Stimulated activated CD4-positive, alpha-beta T cell treated with anti-CD3 and anti-CD28 coated beads, Interleukin-4, amount 100 ng/mL, for 24 hours (primary cell): ENCODE results near the gene NUDT14.

Experiments used
- DNase-seq: peaks from one replicate; pipeline ENCODE4 v3.0.0-alpha.2; 2020

NUDT14 gene

DNA sequence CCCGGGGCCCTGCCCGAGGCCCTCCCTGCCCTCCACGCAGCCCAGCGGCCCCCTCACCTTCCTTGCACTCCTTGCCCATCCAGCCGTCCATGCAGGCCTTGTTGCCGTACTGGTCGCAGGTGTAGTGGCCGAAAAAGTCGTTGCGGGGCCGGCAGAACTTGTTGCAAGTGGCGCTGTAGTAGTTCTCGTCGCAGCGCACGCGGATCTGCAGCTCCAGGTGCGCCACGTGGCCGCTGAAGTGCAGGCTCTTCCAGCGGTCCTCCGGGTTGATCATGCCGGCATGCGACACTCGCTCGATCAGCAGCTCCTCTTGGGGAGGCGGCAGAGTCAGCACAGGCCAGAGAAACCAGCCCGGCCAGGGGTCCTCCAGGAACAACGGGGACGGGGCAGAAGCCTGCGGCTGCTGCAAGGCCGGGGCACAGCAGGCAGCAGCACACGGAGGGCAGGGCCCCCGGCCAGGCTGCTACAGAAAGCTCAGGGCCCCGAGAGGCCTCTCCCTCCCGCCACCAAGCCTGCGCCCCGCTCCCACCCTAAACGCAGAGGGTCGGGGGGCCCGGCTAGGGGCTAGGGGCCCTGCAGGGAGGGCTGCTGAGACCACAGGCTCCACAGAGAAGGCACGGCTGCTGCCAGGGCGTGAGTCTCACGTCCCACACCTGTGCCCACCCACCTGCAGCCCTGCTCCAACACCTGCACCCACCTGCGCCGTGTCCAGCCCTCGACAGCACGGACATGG, 25.3 kb downstream of the NUDT14 start:
- DNase-seq: no peak

DNA sequence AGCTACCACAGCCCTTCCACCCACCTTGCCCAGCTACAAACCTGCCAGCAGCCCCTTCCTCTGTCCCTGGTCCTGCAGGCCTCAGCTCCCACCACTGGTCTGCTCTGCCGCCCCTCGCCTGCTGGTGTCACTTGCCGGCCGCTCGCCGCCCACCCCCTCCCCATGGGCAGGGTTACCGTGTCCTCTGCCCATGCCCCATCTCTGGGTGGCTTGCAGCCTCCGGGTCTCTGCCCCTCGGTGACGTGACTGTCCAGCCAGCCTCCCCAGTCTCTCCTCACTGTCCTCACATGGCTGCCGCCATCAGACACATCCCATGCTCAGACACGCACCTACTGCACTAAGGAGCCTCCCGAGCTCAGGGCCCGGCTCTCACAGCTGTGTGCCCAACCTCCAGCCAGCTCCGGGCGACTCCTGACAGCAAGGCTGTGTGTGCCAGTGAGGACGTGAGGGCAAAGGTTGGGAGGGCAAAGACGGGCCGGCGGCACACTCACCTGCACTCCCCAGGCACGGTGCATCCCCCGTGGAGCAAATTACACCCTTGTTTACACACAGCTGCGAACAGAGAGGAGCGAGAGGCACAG, 26.0 kb downstream of the NUDT14 start:
- no peak for DNase-seq

DNA sequence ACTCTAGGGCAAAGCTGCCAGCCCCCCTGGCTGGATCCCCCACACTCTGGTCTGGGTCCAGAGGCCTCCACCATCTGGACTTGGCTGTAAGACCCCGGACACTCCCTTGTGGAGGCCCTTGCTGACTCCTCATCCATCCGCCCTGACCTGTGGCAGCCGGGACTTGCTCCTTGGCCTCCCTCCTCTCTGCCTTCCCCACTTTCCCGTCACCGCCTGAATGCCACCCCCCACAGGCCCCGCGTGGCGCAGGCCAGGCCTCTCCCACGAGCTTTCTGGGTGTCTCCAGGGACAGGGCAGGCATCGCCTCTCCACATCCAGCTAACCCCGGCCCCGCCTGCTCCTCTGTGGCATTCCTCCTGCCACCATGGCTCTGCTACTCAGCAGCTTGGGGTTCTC, 26.6 kb downstream of the NUDT14 start:
- no peak for DNase-seq

DNA sequence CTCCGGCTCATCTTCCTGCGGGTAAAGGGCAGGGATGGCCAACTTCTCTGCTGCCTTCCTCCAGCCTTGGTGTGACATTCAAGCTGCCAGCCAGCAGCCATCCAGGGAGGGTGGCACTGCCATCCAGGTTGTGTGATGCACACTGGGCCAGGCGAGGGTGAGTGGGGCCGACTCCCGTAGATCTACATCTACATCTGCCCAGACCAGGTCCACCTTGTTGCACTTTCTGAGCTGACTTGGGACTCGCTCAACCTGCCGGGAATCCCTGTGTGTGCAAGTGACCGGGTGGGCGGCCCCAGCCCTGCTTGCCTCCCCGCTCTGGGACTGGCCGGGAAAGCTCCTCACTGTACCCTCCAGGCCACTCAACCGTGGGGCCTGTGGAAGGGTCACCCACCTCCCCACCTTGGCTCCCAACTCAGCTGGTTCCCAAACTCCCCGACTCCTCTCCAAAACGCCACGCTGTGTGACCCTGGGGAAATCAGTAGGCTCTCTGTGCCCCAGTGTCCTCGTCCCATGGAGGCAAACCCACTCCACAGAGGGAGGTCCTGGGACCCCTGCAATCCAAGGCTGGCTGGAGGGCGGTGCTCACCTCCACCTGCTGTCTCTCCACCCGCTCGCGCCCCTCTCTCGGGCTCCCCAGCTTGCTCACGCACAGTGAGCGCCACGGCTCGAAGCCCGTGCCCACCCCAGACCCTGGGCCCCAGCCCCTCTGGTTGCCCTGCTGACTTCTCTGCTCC, 27.2 kb downstream of the NUDT14 start:
- DNase-seq: no peak

DNA sequence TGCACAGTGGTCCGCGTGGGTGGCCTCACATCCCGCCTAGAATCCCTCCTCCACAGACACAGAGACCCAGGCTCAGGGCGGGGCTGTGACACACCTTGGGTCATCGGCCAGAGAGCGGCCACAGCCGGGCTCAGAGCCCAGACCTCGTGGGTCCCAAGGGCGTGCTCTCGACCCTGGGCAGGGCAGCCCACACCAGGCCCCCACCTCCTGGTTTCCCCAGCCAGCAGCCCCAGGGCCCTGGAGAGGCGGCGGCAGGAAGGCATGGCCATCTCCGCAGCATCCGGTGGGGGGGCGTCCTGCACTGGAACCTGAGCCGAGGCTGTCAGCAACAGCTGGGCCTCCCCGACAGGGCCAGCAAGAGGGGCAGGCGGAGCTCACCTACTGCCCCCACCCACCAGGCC, 27.8 kb downstream of the NUDT14 start:
- DNase-seq: no peak

DNA sequence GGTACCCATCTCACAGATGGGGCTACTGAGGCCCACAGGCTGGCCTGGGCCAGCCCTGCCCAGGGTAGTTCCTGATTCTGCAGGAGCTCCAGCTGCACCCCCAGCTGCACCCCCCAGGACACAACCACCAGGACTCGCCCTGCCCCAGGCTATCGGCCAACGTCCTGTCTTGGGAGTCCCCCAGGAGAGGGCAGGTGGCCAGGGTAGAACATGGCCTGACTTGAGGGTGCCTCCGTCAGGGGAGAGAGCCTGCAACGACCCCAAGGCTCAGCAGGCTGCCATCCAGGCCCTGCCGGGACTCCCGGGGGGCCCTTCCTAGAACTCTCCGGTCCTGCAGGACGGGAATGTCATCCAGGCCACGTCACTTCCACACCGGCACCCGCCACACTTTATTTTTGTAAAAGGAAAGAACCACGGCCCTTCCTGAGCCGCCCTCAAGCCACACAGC, 28.3 kb downstream of the NUDT14 start:
- DNase-seq: no peak

DNA sequence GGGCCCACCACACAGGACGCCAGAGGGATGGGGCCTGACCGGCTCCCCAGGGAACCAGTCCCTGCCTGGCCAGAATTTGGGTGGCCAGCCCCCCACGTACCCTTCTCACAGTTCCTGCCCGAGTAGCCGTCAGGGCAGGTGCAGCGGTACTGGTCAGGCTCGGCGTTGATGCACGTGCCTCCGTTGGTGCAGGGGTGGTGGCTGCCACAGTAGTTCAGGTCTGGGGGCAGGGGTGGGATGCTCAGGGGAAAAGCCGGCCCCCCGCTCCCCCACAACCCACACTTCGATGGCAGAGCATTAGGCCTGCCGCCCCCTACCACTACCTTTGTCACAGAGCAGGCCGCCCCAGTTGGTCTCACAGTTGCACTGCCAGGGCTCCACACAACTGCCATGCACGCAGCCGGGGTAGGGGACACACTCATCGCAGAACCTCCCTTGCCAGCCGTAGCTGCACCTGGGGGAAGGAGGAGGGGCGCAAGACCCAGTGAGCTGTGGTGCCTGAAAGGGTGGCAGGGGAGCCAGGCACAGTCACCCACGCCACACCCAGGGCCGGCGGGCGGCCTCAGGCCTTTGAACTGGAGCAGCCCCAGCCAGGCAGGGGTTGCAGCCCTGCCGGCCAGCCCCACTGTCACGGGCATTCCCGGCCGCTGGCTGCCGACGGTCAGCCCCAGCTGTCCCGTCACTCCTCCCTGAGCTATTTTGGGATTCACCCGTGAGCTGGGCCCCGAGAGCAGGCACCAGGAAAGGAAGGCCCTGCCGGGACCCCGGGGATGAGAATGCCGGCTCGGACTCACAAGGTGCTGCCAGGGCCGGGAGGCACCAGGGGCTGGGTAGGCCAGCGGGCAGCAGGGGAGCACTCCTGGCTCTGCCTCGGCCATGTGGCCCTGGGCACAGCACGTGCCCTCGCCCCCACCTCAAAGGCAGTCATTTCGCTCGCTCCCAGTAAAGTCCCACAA, 29.0 kb downstream of the NUDT14 start:
- no peak for DNase-seq

DNA sequence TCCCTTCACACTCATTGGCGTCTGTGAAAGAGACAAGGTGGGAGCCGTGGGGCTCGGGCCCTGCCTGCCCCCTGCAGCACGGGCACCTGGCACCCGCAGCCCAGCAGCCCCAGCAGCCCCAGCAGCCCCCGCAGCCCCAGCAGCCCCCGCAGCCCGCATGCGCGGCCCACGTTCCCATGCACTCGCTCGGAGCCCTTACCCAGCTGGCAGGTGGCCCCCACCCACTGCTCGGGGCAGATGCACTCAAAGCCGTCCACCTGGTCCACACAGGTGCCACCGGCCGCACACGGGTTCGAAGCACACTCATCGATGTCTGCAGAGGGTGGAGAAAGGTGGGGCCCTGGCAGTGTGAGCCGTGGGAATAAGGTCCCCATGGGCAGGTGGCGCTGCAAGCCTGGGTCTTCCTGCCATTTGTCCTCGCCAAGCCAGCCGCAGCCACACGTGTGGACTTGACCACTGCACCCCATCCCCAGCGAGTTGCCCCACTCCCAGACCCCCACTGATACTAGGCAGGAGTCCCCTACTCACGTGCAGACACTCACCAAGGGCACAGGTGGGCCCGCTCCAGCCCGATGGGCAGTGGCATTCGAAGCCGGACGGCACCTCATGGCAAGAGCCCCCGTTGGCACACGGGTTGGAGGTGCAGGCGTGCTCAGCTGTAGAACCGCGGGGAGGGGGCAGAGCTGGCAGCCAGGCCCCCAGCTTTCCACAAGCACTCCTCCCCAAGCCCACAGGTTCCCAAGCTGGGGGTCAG, 29.9 kb downstream of the NUDT14 start:
- DNase-seq: no peak

DNA sequence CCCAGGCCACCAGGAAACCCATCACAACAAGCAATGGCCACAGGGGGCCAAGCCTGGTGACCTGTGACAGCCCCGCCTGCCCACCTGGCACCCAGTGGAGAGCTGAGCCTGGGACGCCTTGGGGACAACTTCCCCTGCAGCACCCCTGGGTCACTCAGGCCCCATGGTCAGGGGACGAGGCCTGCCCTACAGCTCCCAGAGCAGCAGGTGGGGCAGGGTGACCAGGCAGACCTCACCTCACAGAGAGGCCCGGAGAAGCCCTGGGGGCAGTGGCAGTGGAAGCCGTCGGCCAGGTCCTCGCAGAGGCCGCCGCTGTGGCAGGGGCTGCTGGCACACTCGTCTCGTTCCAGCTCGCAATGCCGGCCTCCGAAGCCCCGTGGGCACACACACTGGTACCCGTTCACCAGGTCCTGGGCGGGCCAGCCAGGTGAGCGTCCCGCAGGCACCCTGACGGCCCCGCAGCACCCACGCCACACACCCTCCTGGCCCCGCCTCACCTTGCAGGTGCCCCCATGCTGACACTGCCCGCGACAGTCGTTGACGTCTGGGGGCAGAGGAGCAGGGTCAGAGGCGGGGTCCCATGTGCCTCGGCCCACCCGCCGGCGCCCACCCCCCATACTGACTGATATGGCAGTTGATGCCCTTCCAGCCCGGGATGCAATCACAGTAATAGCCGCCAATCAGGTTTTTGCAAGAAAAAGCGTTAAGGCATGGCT, 30.6 kb downstream of the NUDT14 start:
- DNase-seq: no peak

DNA sequence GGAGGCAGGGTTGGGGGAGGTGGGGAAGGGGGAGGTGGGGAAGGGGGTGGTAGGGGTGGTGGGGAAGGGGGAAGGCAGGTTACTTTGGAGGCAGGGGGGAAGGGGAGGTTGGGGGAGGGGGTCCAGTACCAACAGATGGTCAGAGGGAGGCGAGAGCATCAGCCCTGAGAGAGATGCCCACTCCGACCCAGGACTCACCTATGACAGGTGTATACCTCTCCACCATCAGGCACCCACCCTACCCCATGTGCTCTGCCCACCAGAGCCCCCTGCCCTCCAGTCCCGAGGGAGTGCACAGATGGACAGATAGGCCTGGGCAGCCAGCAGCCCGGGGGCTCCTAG, 31.1 kb downstream of the NUDT14 start:
- DNase-seq: no peak

DNA sequence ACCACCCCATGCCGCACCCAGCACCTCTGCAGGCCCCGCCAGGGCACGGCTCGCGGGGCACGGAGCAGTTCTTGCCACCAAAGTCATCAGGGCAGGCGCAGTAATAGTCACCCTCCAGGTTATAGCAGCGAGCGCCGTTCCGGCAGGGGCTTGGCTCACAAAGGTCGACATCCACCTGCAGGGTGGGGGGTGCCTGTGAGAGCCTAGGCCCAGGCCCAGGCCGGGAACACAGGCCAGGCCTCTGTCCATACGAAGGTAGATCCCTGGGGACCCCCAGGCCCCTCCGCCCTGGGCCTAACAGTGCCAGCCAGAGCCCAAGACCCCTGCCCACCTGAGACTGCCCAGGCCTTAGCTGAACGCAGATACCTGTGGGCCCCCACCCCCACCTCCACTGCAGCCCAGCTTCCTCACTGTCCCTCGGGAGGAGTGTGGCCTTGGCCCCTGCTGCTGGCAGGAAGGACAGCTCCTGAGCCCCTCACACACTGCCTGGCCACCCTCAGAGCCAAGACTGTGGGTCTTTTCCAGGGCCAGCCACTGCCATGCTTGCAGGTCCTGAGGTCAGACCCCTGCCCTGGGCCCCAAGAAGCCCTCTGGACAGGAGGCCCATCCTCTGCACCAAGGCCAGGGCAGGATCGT, 31.8 kb downstream of the NUDT14 start:
- no peak for DNase-seq

DNA sequence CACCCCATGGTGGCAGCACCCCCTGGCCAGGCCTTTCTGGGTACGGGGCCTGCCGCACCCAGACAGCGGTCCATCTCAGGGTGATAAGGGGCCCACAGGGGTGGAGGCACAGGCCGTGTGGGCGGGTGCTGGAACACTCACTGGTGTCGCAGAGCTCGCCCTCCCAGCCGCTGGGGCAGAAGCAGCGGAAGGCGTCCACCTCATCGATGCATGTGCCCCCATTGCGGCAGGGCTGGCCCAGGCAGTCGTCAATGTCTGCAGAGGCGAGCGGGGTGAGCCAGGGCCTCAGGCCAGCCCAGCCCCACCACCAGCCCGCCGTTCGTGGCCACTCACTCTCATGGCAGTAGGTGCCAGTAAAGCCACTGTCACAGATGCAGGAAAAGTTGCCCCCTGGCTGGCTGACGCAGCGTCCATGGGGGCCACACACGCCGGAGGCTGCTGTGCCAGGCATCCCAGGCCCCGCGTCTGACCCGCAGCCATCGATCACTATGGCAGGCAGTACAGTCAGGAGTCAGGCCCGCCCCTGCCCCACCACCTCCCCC, 32.4 kb downstream of the NUDT14 start:
- DNase-seq: no peak

DNA sequence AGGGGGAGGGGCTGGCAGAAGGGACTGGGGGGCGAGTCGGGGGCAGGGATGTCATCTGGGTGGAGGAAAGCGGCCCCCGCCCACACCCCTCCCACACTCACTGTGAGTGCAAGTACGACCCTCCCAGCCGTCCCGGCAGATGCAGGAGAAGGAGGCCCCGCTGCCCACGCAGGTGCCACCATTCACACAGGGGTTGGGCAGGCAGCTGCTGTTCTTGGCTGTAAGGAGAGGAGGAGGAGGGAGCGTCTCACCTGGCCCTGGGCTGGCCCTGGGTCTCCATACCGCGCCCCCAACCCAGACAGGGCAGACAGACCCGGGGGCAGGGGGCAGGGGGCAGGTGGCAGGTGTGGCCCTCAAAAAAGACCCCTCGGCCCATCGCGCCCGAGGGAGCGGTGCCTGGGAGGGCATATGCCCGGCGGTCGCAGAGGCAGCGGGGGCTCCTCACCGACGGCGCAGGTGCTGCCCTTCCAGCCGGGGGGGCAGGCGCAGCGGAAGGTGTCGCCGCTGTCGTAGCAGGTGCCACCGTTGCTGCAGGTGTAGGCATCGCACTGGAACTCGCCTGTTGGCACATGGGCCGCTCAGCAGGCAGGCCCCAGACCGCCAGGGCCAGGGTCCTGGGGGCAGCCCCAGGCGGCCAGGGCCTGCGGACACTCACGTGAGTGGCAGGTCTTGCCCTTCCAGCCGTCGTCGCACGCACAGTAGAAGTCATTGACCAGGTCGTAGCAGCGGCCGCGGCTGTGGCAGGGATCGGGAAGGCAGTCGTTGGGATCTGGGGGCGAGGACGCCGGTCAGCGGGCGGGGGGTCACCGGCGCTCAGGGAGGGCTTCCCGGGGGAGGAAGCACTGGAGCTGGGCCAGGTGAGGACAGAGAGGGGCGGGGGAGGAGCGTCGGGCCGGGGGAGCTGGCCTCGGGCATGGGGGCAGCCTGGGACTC, 33.2 kb downstream of the NUDT14 start:
- no peak for DNase-seq

DNA sequence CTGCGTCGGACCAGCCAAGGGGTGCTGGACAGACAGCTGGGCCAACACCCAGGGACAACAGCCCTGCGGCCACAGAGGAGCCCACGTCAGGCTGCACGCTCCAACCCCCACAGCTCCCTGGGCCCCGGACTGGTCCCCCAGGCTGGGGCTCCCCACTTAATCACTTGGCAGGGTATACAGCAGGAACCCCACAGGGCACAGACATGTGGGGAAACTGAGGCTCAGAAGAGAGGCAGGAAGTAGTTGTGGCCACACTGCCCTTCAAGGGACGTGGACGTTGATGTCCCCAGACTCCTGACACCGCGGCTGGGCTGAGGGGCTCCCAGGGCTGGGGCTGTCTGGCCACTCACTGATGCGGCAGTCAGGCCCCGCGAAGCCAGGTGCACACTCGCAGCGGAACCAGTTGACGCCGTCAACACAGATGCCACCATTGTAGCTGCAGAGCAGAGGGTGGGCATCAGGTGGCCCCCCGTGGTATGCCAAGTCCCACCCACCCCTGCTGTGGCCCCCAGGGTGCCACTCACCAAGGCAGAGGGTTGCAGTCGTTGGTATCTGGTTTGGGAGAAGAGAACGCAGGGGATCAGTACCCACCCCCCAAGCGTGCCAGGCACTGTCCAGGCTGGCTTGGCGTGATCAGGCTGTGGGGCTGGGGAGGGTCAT, 34.0 kb downstream of the NUDT14 start:
- DNase-seq: no peak

DNA sequence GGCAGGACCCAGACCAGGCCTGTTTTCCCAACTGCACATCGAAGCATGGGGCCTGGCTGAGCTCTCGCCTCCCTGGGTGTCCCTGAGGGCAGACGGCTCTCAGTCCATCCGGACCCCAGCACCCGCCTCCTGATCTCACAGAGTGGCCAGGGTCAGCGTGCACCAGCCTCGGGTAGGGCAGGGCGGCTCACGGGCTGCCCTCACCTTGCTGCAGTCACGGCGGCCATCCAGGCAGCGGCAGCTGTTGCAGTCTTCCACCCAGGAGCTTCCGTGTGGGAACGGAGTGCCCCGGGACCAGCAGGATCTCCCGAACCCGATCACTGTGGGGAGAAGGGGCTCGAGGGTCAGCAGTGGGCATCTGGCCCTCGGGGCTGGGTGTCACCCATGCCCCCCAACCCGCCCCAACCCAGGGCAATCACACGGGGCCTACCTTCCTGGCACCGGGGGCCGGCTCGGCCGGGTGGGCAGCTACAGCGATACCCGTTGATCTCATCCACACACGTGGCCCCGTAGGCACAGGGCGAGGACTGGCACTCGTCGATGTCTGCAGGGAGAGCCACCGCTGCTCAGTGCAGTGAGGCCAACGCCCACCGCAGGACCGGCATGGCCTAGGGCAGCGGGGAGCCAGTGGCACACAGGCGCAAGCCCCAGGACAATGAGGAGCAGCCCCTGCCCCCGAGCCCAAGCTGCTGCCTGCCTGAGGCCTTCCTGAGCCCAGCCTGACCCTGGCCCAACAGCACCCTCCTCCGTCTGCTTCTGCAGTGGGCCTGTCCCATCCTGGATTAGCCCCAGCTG, 34.7 kb downstream of the NUDT14 start:
- DNase-seq: no peak

DNA sequence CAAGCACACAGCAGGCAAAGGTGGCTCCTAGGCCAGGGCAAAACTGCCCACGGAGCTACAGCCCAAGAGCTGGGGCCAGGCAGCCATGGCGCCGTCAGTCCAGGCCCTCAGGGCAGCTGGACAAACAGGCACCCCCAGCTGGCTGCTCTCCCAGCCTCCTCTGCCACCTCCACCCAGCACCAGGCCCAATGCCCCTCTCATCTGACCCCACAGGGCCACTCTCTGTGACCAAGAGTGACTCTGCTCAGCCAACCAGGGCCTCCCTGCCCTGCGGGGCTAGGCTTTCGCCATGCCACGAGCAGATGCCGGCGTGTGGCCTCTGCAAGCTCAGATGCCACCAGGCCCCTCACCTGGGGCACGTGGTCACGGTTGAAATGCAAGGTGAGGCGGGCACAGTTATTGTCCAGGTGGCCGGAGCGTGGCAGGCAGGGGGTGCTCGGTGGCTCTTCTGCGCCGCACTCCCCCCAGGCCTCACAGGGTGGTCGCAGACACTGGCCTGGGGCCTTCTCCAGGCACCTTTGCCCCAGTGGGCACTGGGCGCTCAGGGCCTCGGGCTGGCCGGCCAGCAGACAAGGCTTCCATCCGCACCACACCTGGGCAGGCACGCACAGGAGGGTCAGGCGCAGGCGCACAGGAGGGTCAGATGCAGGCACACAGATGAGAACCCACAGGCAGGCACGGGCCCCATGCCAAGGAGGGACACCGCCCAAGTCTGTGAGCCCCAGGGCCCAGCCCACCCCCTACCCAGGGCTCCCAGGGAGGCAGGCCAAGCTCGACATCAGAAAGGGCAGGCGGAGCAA, 35.5 kb downstream of the NUDT14 start:
- DNase-seq: no peak

DNA sequence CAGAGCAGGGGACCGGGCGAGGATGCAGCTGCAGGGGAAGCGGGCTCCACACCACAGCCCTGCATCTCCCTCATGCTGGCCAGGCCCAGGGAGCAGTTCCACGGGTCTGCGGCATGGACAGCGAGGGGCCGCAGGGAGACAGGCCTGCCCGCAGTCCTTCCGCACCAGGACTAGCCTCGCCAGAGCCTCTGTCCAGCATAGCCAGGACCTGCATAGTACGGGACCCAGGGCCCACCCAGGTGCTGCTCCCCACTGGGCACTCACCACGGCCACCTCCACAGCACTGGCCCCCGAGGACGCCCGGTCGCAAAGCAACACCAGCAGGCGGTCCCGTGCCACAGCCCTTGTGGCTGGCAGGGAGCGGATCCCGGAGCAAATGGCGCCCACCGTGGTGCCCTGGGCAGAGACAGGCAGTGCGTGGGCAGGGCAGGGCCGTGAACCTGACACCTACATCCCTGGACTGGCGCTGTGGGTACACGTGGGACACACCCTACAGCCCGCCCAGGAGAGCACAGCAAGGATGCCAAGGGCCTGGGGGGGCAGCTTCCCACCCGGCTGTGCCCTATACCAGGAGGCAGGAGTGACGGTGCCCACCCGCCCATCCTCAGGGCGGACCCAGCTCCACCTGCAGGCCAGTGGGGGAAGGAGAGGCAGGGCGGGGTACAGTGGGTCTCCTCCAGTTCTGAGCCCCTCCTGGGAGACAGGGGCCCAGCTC, 36.3 kb downstream of the NUDT14 start:
- no peak for DNase-seq
